Calu3 (cell line): ENCODE measurements around the gene IMMP2L. TPM values are rescaled to one million over a fixed set of nuclear protein-coding genes. Genes with fewer than 3 reads are reported as not detected.

Experiments used
- BruUV-seq: library from RNA; stranded (reverse); fragments of 400-500 nt; replicated peaks from 2 replicates; lab custom pipeline; 2021; lab: Mats Ljungman, UMichigan
- CTCF ChIA-PET: fragments of 300-600 bp; sonication (Branson Sonifier 250); formaldehyde crosslinking; loops from one replicate; lab custom pipeline; 2022; ENCODE audit warnings: antibody characterized with exemption; lab: Charles Lee
- DNase-seq: peaks from one replicate; pipeline ENCODE4 v3.0.0; 2022
- H3K27ac Mint-ChIP-seq: one replicate; pipeline ENCODE4 v1.8.0; 2022; ENCODE audit warnings: mixed read lengths; ENCODE audit not compliant: unreplicated experiment
- H3K27me3 Mint-ChIP-seq: one replicate; pipeline ENCODE4 v1.8.0; 2022; ENCODE audit warnings: mixed read lengths; ENCODE audit not compliant: unreplicated experiment
- H3K36me3 Mint-ChIP-seq: one replicate; pipeline ENCODE4 v1.8.0; 2022; ENCODE audit warnings: mild to moderate bottlenecking, moderate library complexity, mixed read lengths; ENCODE audit not compliant: insufficient read depth, unreplicated experiment
- H3K4me1 Mint-ChIP-seq: one replicate; pipeline ENCODE4 v1.8.0; 2022; ENCODE audit warnings: mild to moderate bottlenecking, low read depth, mixed read lengths; ENCODE audit not compliant: unreplicated experiment
- H3K4me3 Mint-ChIP-seq: one replicate; pipeline ENCODE4 v1.8.0; 2022; ENCODE audit warnings: mild to moderate bottlenecking, low read depth, moderate library complexity, mixed read lengths; ENCODE audit not compliant: unreplicated experiment
- H3K9me3 Mint-ChIP-seq: one replicate; pipeline ENCODE4 v1.8.0; 2022; ENCODE audit warnings: low read depth, mixed read lengths; ENCODE audit not compliant: unreplicated experiment
- intact Hi-C: fragments of 100-400 bp; cut with micrococcal nuclease; formaldehyde crosslinking; loops from one replicate; pipeline ENCODE4 v1.10.0; 2022; ENCODE audit not compliant: unreplicated experiment
- total RNA-seq: library from RNA; stranded (reverse); gene quantifications from 2 replicates; pipeline ENCODE4 v1.2.3, GENCODE V29; 2022
- TF ChIP-seq, protein P1 (sequence below): fragments of 200-600 bp; IDR thresholded peaks from one replicate; pipeline ENCODE4 v1.8.0; 2022; ENCODE audit warnings: antibody characterized with exemption; ENCODE audit not compliant: unreplicated experiment

IMMP2L gene
- total RNA-seq, 1 experiment from 2014 or later = 28.6 TPM

DNA sequence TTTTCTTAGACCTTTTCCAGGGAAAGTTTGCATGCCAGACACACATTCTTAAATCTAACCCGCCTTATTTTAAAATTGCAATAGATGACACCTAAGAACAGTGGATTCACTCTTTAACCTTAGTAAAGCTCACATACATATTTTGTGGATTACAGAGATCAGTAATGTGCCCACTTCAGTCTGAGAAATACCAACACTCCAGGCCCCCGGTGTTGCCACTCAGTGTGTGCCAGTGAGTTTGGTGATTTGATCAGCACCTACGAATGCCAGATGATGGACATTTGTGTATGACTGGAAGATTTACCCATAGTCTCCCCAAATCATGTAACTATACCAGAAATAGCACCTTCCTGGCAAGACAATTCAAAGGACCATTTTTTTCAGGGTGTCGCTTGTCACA lies 468.8 kb downstream of the IMMP2L start:
- intact Hi-C loops = no loop called here
- no peaks in the 10 kb centered on the region for H3K36me3 Mint-ChIP-seq
- H3K4me3 Mint-ChIP-seq = no peak overlapping the region
- H3K9me3 Mint-ChIP-seq = no peaks in the 10 kb centered on the region
- no peak overlapping the region for H3K27ac Mint-ChIP-seq
- TF ChIP-seq, protein P1, sequence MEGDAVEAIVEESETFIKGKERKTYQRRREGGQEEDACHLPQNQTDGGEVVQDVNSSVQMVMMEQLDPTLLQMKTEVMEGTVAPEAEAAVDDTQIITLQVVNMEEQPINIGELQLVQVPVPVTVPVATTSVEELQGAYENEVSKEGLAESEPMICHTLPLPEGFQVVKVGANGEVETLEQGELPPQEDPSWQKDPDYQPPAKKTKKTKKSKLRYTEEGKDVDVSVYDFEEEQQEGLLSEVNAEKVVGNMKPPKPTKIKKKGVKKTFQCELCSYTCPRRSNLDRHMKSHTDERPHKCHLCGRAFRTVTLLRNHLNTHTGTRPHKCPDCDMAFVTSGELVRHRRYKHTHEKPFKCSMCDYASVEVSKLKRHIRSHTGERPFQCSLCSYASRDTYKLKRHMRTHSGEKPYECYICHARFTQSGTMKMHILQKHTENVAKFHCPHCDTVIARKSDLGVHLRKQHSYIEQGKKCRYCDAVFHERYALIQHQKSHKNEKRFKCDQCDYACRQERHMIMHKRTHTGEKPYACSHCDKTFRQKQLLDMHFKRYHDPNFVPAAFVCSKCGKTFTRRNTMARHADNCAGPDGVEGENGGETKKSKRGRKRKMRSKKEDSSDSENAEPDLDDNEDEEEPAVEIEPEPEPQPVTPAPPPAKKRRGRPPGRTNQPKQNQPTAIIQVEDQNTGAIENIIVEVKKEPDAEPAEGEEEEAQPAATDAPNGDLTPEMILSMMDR = no peak
- no TSS peak for BruUV-seq
- no peak for DNase-seq
- no peaks in the 10 kb centered on the region for H3K27me3 Mint-ChIP-seq
- H3K4me1 Mint-ChIP-seq = no peaks in the 10 kb centered on the region
- CTCF ChIA-PET = no interaction called here

DNA sequence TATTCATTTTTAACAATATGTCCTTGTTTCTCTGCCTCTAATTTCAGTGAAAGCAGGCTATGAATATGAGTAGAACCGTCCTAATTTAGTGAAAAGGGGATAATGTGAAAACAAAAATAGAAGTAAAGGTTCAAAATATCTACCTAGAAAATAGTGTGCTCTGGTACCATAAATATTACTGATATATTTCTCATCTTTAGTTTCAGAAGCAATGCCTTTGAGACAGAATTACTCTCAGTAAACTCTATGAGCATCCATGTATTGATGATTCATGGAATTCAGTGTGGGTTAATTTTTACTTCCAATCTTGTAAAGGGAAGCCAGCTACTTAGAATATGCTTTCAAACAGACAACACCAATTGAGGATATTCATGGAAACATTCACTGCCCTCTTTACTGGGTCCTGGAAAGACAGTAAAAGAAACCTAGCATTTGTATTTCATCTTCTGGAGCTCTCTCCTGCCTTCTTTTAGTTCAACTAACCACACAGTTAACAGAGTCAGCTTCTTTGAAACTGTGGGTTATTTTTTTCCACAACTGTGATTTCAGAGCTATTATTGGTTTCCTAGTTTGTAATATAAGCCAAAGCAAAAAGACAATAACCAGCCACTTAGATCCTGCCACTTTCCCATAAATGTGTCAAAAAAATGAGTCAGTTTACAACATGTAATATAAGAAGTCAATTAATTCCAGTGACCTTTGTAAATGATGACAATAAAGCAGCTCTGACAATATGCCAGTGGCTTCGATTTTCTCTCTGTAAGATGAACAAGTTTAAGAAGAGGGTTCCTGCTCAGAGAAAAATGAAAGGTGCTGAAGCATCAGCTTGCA lies 469.7 kb downstream of the IMMP2L start:
- TF ChIP-seq, protein P1 = no peak
- Mint-ChIP-seq H3K9me3 (no peaks in the 10 kb centered on the region), H3K36me3 (no peaks in the 10 kb centered on the region), H3K27ac (no peak overlapping the region), H3K4me3 (no peak overlapping the region), H3K27me3 (no peaks in the 10 kb centered on the region), H3K4me1 (no peaks in the 10 kb centered on the region)
- intact Hi-C loops = no loop called here
- no peak for DNase-seq
- no TSS peak for BruUV-seq
- CTCF ChIA-PET = interaction anchor here (0.6 to 1.0 kb wide), 2 partner anchors 105 to 1357 kb away, joined by 3 to 9 read pairs; no protein-coding TSS in a partner anchor

DNA sequence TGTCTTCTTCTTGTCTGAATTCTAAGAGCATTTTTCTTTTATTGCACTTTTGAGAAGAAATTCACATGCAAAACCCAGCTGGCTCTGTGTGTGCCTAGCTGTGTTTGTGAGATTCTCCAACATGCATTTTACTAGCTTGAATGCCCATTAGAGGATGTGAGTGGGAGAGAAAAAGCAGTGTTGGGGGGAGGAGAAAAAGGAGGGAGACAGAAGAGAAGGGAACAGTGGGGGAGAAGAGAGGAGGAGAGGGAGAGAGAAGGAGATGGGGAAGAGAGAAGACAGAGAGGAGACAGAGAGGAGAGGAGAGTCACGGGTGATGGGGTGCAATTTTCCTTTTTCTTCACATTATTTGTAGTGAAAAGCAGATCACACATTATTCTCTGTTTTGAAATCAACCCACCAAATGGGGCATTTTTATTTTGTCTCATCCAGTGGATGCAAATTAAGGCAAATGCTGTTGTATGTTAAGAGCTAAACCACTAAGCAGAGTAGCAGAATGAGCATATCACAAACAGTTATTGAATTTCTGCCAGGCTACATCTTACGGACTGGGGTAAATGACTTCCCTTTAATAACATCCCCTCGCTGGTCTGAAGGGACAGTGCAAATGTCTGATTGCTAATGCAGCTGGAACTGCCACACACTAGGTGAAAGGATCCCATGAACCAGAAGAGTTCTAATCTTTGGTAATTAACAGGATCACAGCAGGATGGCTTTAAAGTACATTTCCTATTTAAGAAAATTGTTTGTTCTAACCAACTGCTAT lies 470.5 kb downstream of the IMMP2L start:
- H3K4me1 Mint-ChIP-seq = no peaks in the 10 kb centered on the region
- intact Hi-C loops = loop anchor here (2.0 kb wide), 1 partner anchor 643 kb away; no protein-coding TSS in a partner anchor
- CTCF ChIA-PET = interaction anchor here (0.6 to 1.0 kb wide), 2 partner anchors 105 to 1358 kb away, joined by 3 to 9 read pairs; no protein-coding TSS in a partner anchor

DNA sequence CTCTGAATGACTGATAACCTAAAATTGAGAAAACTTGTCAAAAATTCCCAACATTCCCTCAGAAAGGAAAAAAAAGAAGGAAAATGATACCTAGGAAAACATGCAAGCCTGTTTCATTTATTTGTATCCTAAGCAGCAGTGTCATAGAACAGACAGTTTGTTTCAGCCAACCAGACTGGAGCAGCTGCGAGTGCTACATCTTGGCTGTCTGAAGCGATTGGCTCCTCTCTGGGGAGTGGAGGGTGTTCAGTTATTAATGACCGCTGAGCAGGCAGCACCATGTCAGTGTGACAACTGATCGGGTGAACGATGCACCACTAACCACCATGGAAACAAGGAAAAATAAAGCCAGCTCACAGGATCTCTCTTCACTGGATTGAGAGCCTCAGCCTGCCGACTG lies 471.4 kb downstream of the IMMP2L start, which contains the start of gene LRRN3:
Gene LRRN3 (plus strand): TSS at position 282 of the 400 bp plus-strand sequence. CDS start 31,646 bp downstream, outside the sequence.
- intact Hi-C loops = loop anchor here (2.0 kb wide), 1 partner anchor 644 kb away; no protein-coding TSS in a partner anchor
- CTCF ChIA-PET = no interaction called here
- Mint-ChIP-seq H3K4me1 (no peaks in the 10 kb centered on the region), H3K36me3 (no peaks in the 10 kb centered on the region), H3K4me3 (no peak within 1 kb of the TSS), H3K9me3 (no peaks in the 10 kb centered on the region), H3K27ac (no peak within 1 kb of the TSS), H3K27me3 (no peaks in the 10 kb centered on the region)
- TF ChIP-seq, protein P1 = no peak
- no TSS peak for BruUV-seq
- no peak for DNase-seq

More for the DNA sequence above, 470.5 kb downstream of the IMMP2L start:
- Mint-ChIP-seq H3K27me3 (no peaks in the 10 kb centered on the region), H3K27ac (no peak overlapping the region), H3K9me3 (no peaks in the 10 kb centered on the region), H3K36me3 (no peaks in the 10 kb centered on the region), H3K4me3 (no peak overlapping the region)
- no peak for DNase-seq
- BruUV-seq = no TSS peak
- TF ChIP-seq, protein P1 = no peak
